Activated T-helper 2 cell treated with anti-CD3 and anti-CD28 coated beads, Interferon-gamma antibody, Interleukin-2, Interleukin-4, amounts not matched to agents 10 μg/mL and 5 μg/mL and 100 μg/mL, durations not matched to agents 14 hours and 24 hours and 36 hours (primary cell): ENCODE results near the gene OR2J1. TPM values are rescaled to one million over a fixed set of nuclear protein-coding genes. Genes with fewer than 3 reads are reported as not detected.
"Not testable (repeated sequence)": the region's sequence is repeated elsewhere in the genome, so short reads cannot be mapped to it uniquely, and the experiment has no call there.

Experiments used
- DNase-seq: peaks from one replicate; pipeline ENCODE4 v3.0.0; 2021; ENCODE audit warnings: low spot score
- H3K27ac Mint-ChIP-seq: one replicate; pipeline ENCODE4 v1.8.0; 2021; ENCODE audit warnings: mixed read lengths
- H3K27me3 Mint-ChIP-seq: one replicate; pipeline ENCODE4 v1.8.0; 2021; ENCODE audit warnings: low read depth, mixed read lengths
- H3K36me3 Mint-ChIP-seq: one replicate; pipeline ENCODE4 v1.8.0; 2021; ENCODE audit warnings: low read depth, mixed read lengths
- H3K4me1 Mint-ChIP-seq: one replicate; pipeline ENCODE4 v1.8.0; 2021; ENCODE audit warnings: low read depth, mixed read lengths
- H3K4me3 Mint-ChIP-seq: one replicate; pipeline ENCODE4 v1.8.0; 2021; ENCODE audit warnings: low read depth, mild to moderate bottlenecking, moderate library complexity, mixed read lengths
- H3K9me3 Mint-ChIP-seq: one replicate; pipeline ENCODE4 v1.8.0; 2021; ENCODE audit warnings: mixed read lengths
- intact Hi-C: fragments of 100-400 bp; cut with micrococcal nuclease; formaldehyde crosslinking; loops from one replicate; pipeline ENCODE4 v1.15.1; 2023
- total RNA-seq: library from RNA; stranded (reverse); gene quantifications from 2 replicates; pipeline ENCODE4 v1.2.3, GENCODE V29; 2022

The OR2J1 gene
- total RNA-seq, 1 donor from 2014 or later: not detected

DNA sequence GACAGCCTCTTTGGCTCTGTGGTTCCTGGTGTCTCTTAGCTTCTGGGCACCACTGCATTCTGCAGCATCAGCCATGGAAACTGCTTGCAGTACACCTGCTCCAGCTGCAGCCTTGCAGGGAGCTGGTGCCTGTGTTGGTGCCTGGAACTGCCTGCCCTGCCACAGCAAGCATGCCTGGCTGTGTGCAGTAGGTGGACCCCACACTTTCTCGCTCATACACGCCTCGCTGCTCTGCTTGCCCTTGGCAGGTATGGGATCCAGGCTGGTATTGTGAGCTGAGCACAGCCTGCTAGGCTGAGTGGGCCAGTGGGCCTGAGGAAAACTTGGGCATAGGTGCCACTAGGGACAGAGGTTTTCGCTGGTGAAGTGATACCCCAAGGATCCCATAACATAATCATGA is 31.4 kb downstream of the OR2J1 start:
- Mint-ChIP-seq H3K4me1 (no peaks in the 10 kb centered on the region), H3K36me3 (no peaks in the 10 kb centered on the region), H3K27ac (no peak overlapping the region), H3K9me3 (no peaks in the 10 kb centered on the region), H3K4me3 (no peak overlapping the region), H3K27me3 (peaks cover 10% of the 10 kb centered on the region)
- intact Hi-C loops: no loop called here
- no peak for DNase-seq

DNA sequence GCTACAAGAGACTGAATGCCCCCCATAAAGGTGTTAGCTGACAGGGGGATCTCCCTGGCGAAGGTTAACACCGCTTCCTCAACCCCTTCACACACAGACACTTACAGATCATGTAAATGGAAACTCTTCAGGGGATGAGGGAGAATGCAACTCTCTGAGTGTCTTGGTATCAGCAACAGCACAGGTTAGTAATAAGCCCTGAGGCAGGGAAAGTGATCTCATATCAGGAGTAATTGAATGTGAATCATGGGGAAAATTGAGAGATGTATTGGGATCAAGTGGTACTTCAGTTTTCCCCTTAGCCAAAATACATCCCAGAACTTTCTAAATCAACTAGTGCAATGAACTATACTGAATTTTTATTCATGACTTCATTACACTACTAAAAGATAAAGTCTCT is 32.4 kb downstream of the OR2J1 start:
- Mint-ChIP-seq H3K27ac (no peak overlapping the region), H3K36me3 (no peaks in the 10 kb centered on the region), H3K27me3 (peaks cover 10% of the 10 kb centered on the region), H3K4me3 (no peak overlapping the region), H3K4me1 (no peaks in the 10 kb centered on the region), H3K9me3 (no peaks in the 10 kb centered on the region)
- intact Hi-C loops: no loop called here
- no peak for DNase-seq

DNA sequence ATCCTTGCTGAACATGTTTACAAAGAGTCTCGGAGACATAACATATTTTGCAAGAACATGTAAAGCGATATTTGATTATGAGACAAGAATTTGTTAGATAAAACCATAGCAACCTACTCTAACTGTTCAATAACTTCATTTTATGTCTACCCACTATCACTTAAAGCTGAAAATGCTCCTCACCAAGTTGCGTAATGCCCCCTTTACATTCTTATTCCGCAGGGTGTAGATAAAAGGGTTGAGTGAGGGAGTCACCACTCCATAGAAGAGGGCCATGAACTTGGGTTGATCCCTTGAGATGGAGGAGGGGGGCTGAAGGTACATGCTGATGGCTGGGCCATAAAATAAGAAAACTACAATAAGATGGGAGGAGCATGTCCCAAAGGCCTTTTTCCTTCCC is 38.4 kb downstream of the OR2J1 start:
- intact Hi-C loops: no loop called here
- Mint-ChIP-seq H3K36me3 (no peaks in the 10 kb centered on the region), H3K27me3 (peaks cover 6% of the 10 kb centered on the region), H3K9me3 (no peaks in the 10 kb centered on the region), H3K4me3 (no peak overlapping the region), H3K4me1 (no peaks in the 10 kb centered on the region), H3K27ac (no peak overlapping the region)
- no peak for DNase-seq

DNA sequence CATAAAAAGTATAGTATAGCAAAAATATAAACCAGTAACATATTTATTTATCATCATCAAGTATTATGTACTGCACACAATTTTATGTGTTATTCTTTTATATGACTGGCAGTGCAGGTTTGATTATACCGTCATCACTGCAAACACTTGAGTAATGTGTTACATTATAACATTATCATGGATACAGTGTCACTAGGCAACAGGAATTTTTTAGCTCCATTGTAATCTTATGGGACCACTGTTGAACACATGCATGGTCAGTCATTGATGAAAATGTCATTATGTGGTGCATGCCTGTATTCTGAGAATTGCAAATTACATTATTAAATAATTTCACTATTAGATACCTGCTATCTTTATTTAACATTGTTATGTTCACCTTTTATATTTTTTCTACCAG is 42.3 kb downstream of the OR2J1 start:
- Mint-ChIP-seq H3K4me1 (no peaks in the 10 kb centered on the region), H3K27ac (no peak overlapping the region), H3K9me3 (no peaks in the 10 kb centered on the region), H3K27me3 (no peaks in the 10 kb centered on the region), H3K36me3 (no peaks in the 10 kb centered on the region), H3K4me3 (no peak overlapping the region)
- DNase-seq: no peak
- intact Hi-C loops: no loop called here

DNA sequence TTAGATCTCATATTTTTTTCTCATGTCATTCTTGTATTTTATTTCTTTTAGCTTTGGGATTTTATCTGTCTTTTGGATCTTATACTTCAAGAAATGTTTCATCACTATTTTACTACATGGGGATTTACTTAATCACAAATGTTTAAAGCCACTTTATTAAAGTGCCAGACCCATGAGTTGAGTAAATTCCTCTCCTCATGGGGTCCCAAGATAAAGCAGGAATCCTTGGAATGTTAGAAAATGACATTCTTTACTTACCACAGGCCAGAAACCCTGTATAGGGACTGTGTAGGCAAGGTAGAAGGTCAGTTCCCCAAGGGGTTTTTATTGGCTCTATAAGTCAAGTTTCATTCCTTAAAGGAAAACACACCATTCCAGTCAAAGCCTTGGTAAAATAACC is 43.0 kb downstream of the OR2J1 start:
- H3K4me1 Mint-ChIP-seq: no peaks in the 10 kb centered on the region
- H3K27me3 Mint-ChIP-seq: no peaks in the 10 kb centered on the region
- intact Hi-C loops: no loop called here
- no peak overlapping the region for H3K4me3 Mint-ChIP-seq
- no peaks in the 10 kb centered on the region for H3K36me3 Mint-ChIP-seq
- no peak for DNase-seq
- no peaks in the 10 kb centered on the region for H3K9me3 Mint-ChIP-seq
- no peak overlapping the region for H3K27ac Mint-ChIP-seq

DNA sequence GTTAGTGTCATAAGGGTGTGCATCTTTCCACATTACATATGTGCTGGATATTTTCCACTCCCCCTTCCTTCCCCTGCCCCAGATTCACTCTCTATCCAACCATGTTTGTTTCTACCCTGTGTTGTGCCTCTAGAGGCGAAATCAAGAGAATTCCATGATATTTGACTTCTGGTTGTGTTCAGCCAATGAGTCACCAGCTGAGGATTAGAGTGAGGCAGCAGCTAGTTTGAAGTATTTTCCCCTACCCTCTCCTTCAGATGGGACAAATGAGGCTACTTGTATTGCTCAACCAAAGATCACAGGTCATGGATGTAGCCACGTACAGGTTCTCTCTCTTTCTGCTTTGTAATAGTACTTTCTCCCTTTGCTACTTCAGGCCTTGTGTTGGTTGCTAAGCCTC is 46.9 kb downstream of the OR2J1 start:
- H3K4me3 Mint-ChIP-seq: no peak overlapping the region

DNA sequence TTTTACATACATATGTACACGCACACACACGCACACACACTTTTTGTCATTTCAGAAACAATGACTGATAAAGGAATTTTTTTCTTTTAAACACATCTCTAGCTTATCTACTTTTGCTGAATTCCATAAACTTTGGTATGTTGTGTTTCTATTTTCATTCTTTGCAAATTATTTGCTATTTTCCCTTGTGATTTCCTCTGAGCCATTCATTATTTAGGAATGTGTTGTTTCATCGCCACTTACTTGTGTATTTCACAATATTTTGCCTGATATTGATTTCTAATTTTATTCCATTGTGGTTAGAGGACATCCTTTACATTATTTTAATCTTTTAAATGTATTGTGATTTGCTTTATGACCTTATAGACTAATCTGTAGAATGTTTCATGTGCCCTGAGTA is 47.8 kb downstream of the OR2J1 start:
- H3K27me3 Mint-ChIP-seq: no peaks in the 10 kb centered on the region
- H3K27ac Mint-ChIP-seq: no peak overlapping the region
- no peaks in the 10 kb centered on the region for H3K36me3 Mint-ChIP-seq
- no peaks in the 10 kb centered on the region for H3K9me3 Mint-ChIP-seq
- DNase-seq: no peak
- H3K4me3 Mint-ChIP-seq: no peak overlapping the region
- H3K4me1 Mint-ChIP-seq: no peaks in the 10 kb centered on the region
- intact Hi-C loops: no loop called here

More for the DNA sequence above, 46.9 kb downstream of the OR2J1 start:
- DNase-seq: no peak
- Mint-ChIP-seq H3K27me3 (no peaks in the 10 kb centered on the region), H3K27ac (no peak overlapping the region), H3K36me3 (no peaks in the 10 kb centered on the region), H3K9me3 (no peaks in the 10 kb centered on the region), H3K4me1 (no peaks in the 10 kb centered on the region)
- intact Hi-C loops: no loop called here

DNA sequence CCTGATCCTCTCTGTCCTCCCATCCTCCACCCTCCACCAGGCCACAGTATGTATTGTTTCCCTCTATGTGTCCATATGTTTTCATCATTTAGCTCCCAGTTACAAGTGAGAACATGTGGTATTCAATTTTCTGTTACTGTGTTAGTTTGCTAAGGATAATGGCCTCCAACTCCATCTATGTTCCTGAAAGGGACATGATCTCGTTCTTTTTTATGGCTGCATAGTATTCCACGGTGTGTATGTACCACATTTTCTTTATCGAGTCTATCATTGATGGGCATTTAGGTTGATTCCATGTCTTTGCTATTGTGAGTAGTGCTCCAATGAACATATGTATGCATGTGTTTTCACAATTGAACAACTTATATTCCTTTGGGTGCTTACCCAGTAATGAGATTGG is 50.2 kb downstream of the OR2J1 start:
- H3K4me3 Mint-ChIP-seq, H3K9me3 Mint-ChIP-seq, intact Hi-C loops: not testable (repeated sequence)

More for the DNA sequence above, 50.2 kb downstream of the OR2J1 start:
- H3K4me1 Mint-ChIP-seq, H3K27ac Mint-ChIP-seq, DNase-seq, H3K27me3 Mint-ChIP-seq, H3K36me3 Mint-ChIP-seq: not testable (repeated sequence)

Other genes starting within 250 kb of the OR2J1 start
- gene TRIM27, start 175.5 kb upstream of the OR2J1 start, total RNA-seq: 64.4 and 69.6 TPM in 2 replicates
- gene ZNF311, start 94.2 kb upstream of the OR2J1 start, total RNA-seq: 0.59 and 0.87 TPM in 2 replicates
- gene OR2W1, start 54.3 kb upstream of the OR2J1 start, total RNA-seq: not detected in 2 replicates
- gene OR2B3, start 12.2 kb upstream of the OR2J1 start, total RNA-seq: not detected in 2 replicates
- not detected in 2 replicates for gene OR2J3, start 8.6 kb downstream of the OR2J1 start, total RNA-seq
- not detected in 2 replicates for gene OR2J2, start 71.4 kb downstream of the OR2J1 start, total RNA-seq
- not detected in 2 replicates for gene OR14J1, start 202.2 kb downstream of the OR2J1 start, total RNA-seq